ENCODE results near the gene CREB5.

GRCh38 chr7:28481091-28481926 is 69.0 kb downstream of the CREB5 start:
- TF ChIP-seq CTCF (IDR thresholded peaks at IDR 0.05) (no peak), POLR2AphosphoS5 (IDR thresholded peaks at IDR 0.05) (no peak), POLR2A (IDR thresholded peaks at IDR 0.05) (no peak)

All from breast epithelium (tissue), 3 donors.